ENCODE results near the gene MBD3L1. TPM values are rescaled to one million over a fixed set of nuclear protein-coding genes. Genes with fewer than 3 reads are reported as not detected.

MBD3L1 gene
- total and polyA plus RNA-seq, 10 of the 15 experiments (the other 5 are each of a cell fraction or from before 2014, with no cell fraction given) = not detected

- Histone ChIP-seq H3K9me3 (replicated peaks; ENCODE audit: control insufficient read depth, insufficient read depth, low read length) (peaks cover 1% of the 10 kb centered on the region; the same call in 1 of the 3 replicates), H3K9ac (ENCODE audit: control insufficient read depth, insufficient read depth, low read length) (no peak overlapping the region), H3K27me3 (replicated peaks in 1 of 2; ENCODE audit: control insufficient read depth in 2 of 2, insufficient read depth in 2 of 2, low read length in 1 of 2) (no peaks in the 10 kb centered on the region), H3K79me2 (ENCODE audit: control insufficient read depth, insufficient read depth, low read length) (no peaks in the 10 kb centered on the region), H3K36me3 (ENCODE audit: control insufficient read depth in 2 of 2, insufficient read depth in 2 of 2, low read length in 1 of 2) (no peaks in the 10 kb centered on the region; a peak in 1 of 4 replicates), H3K4me1 (ENCODE audit: control insufficient read depth, insufficient read depth, low read length) (no peaks in the 10 kb centered on the region), H3K4me3 (no peak overlapping the region), H4K20me1 (ENCODE audit: control insufficient read depth, insufficient read depth) (no peaks in the 10 kb centered on the region), H2AFZ (ENCODE audit: control insufficient read depth, low read depth, low read length) (no peak overlapping the region), H3K27ac (ENCODE audit: control insufficient read depth, insufficient read depth) (no peak overlapping the region), H3K4me2 (ENCODE audit: control insufficient read depth, insufficient read depth) (no peak overlapping the region)
- no TSS peak for BruUV-seq (replicated peaks)
- ChIA-PET POLR2A (no interaction called here), RAD21 (ENCODE audit: unreplicated experiment) (no interaction called here), SMC1A (ENCODE audit: uncharacterized antibody, unreplicated experiment) (no interaction called here), CTCF (no interaction called here)
- WGBS (ENCODE audit: insufficient coverage, insufficient replicate concordance, low lambda C conversion rate, missing lambda C conversion rate) = 98% methylated on average over 5 of the region's 5 CpGs
- FAIRE-seq (no peak), DNase-seq (ENCODE audit: low read depth, low spot score) (no peak), ATAC-seq (no peak)
- TF ChIP-seq, protein P1, sequence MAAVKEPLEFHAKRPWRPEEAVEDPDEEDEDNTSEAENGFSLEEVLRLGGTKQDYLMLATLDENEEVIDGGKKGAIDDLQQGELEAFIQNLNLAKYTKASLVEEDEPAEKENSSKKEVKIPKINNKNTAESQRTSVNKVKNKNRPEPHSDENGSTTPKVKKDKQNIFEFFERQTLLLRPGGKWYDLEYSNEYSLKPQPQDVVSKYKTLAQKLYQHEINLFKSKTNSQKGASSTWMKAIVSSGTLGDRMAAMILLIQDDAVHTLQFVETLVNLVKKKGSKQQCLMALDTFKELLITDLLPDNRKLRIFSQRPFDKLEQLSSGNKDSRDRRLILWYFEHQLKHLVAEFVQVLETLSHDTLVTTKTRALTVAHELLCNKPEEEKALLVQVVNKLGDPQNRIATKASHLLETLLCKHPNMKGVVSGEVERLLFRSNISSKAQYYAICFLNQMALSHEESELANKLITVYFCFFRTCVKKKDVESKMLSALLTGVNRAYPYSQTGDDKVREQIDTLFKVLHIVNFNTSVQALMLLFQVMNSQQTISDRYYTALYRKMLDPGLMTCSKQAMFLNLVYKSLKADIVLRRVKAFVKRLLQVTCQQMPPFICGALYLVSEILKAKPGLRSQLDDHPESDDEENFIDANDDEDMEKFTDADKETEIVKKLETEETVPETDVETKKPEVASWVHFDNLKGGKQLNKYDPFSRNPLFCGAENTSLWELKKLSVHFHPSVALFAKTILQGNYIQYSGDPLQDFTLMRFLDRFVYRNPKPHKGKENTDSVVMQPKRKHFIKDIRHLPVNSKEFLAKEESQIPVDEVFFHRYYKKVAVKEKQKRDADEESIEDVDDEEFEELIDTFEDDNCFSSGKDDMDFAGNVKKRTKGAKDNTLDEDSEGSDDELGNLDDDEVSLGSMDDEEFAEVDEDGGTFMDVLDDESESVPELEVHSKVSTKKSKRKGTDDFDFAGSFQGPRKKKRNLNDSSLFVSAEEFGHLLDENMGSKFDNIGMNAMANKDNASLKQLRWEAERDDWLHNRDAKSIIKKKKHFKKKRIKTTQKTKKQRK (IDR thresholded peaks at IDR 0.05; ENCODE audit: low read depth, low read length) = no peak
- TF ChIP-seq BMI1 (IDR thresholded peaks at IDR 0.05; ENCODE audit: borderline replicate concordance) (no peak), CHD1 (IDR thresholded peaks at IDR 0.05; ENCODE audit: low read depth, low read length) (no peak), NR2C2 (IDR thresholded peaks at IDR 0.05; ENCODE audit: borderline replicate concordance, control insufficient read depth, insufficient read length, low read depth) (no peak)
- TF ChIP-seq, protein P2, sequence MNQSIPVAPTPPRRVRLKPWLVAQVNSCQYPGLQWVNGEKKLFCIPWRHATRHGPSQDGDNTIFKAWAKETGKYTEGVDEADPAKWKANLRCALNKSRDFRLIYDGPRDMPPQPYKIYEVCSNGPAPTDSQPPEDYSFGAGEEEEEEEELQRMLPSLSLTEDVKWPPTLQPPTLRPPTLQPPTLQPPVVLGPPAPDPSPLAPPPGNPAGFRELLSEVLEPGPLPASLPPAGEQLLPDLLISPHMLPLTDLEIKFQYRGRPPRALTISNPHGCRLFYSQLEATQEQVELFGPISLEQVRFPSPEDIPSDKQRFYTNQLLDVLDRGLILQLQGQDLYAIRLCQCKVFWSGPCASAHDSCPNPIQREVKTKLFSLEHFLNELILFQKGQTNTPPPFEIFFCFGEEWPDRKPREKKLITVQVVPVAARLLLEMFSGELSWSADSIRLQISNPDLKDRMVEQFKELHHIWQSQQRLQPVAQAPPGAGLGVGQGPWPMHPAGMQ (IDR thresholded peaks at IDR 0.05; ENCODE audit: borderline replicate concordance) = no peak
- in situ Hi-C loops (cut with MboI) = no loop called here
- intact Hi-C loops (cut with micrococcal nuclease; ENCODE audit: unreplicated experiment) = no loop called here
Observed at GRCh38 chr19:8821748-8822241, 10.4 kb upstream of the MBD3L1 start.

Measured in GM12878 (cell line).